Fibroblast of lung (primary cell): ENCODE data around the gene C10orf62. TPM values are rescaled to one million over a fixed set of nuclear protein-coding genes. Genes with fewer than 3 reads are reported as not detected.

Experiments used
- DNase-seq, 2 donors: peaks; one replicate each; pipeline versions ENCODE4 v3.0.0 to v3.0.0-alpha.2; 2010; ENCODE audit warnings: low read depth in 2 of 2
- H2AFZ ChIP-seq: 2 replicates; pipeline ENCODE4 v1.5.1; 2012; ENCODE audit warnings: low read length, control low read depth, inconsistent platforms
- H3K27ac ChIP-seq: 2 replicates; pipeline ENCODE4 v1.5.1; 2011; ENCODE audit warnings: low read length, control low read depth; ENCODE audit not compliant: insufficient read depth
- H3K27me3 ChIP-seq: 2 replicates; pipeline ENCODE4 v1.5.1; 2011; ENCODE audit warnings: mild to moderate bottlenecking, low read length; ENCODE audit not compliant: control insufficient read depth, insufficient read depth
- H3K36me3 ChIP-seq: 2 replicates; pipeline ENCODE4 v1.5.1; 2011; ENCODE audit warnings: low read length; ENCODE audit not compliant: control insufficient read depth, insufficient read depth
- H3K4me1 ChIP-seq: 2 replicates; pipeline ENCODE4 v1.5.1; 2011; ENCODE audit warnings: low read length; ENCODE audit not compliant: control insufficient read depth, insufficient read depth; ENCODE audit errors: extremely low read depth
- H3K4me2 ChIP-seq: 2 replicates; pipeline ENCODE4 v1.5.1; 2011; ENCODE audit warnings: low read length, control low read depth; ENCODE audit not compliant: insufficient read depth; ENCODE audit errors: extremely low read depth
- H3K4me3 ChIP-seq, 4 experiments: fragments of 200-600 bp in 1 of 4; sonication (generic) in 1 of 4; replicated peaks in 1 of 4; 2 replicates each; pipeline ENCODE4 v1.5.1; 2011 to 2016; ENCODE audit warnings: low read length in 4 of 4, low read depth in 3 of 4, mild to moderate bottlenecking in 3 of 4, control low read depth in 2 of 4, inconsistent platforms in 1 of 4, mixed read lengths in 1 of 4; ENCODE audit not compliant: insufficient read depth in 1 of 4; ENCODE audit errors: control extremely low read depth in 1 of 4
- H3K79me2 ChIP-seq: 2 replicates; pipeline ENCODE4 v1.5.1; 2012; ENCODE audit warnings: mild to moderate bottlenecking, low read length, inconsistent platforms; ENCODE audit not compliant: control insufficient read depth, insufficient read depth
- H3K9ac ChIP-seq: 2 replicates; pipeline ENCODE4 v1.5.1; 2011; ENCODE audit warnings: mild to moderate bottlenecking, low read length, control low read depth; ENCODE audit not compliant: insufficient read depth
- H3K9me3 ChIP-seq: 2 replicates; pipeline ENCODE4 v1.5.1; 2012; ENCODE audit warnings: low read depth, low read length; ENCODE audit not compliant: control insufficient read depth, insufficient read depth
- H4K20me1 ChIP-seq: 2 replicates; pipeline ENCODE4 v1.5.1; 2011; ENCODE audit warnings: low read length; ENCODE audit not compliant: control insufficient read depth, insufficient read depth; ENCODE audit errors: extremely low read depth
- CTCF ChIP-seq, 2 donors: IDR thresholded peaks in 1 of 2; conservative IDR thresholded peaks in 1 of 2; 1 replicate in 1 of 2; 2 replicates in 1 of 2; pipeline ENCODE4 v1.5.1; 2011 to 2012; ENCODE audit warnings: low read length in 2 of 2, control low read depth in 1 of 2, inconsistent platforms in 1 of 2, low read depth in 1 of 2, mild to moderate bottlenecking in 1 of 2
- EZH2 ChIP-seq: IDR thresholded peaks from 2 replicates; pipeline ENCODE4 v1.5.1; 2012; ENCODE audit warnings: low read length, control low read depth, mild to moderate bottlenecking; ENCODE audit errors: missing control alignments
- polyA plus RNA-seq, 2 donors: library from polyadenylated mRNA; depleted of rRNA in 1 of 2; stranded (reverse) in 1 of 2; unstranded in 1 of 2; fragments of >200 nt; gene quantifications; 2 replicates each; pipeline ENCODE4 v1.2.1, GENCODE V29; 2011 to 2012; ENCODE audit warnings: missing spikeins in 1 of 2
- total RNA-seq: library from RNA; depleted of rRNA; stranded (reverse); fragments of >200 nt; gene quantifications from 2 replicates; pipeline ENCODE4 v1.2.1, GENCODE V29; 2014

The C10orf62 gene
- total and polyA plus RNA-seq, 2 donors (not counting 1 experiment from before 2014, with no cell fraction given) = not detected

DNA sequence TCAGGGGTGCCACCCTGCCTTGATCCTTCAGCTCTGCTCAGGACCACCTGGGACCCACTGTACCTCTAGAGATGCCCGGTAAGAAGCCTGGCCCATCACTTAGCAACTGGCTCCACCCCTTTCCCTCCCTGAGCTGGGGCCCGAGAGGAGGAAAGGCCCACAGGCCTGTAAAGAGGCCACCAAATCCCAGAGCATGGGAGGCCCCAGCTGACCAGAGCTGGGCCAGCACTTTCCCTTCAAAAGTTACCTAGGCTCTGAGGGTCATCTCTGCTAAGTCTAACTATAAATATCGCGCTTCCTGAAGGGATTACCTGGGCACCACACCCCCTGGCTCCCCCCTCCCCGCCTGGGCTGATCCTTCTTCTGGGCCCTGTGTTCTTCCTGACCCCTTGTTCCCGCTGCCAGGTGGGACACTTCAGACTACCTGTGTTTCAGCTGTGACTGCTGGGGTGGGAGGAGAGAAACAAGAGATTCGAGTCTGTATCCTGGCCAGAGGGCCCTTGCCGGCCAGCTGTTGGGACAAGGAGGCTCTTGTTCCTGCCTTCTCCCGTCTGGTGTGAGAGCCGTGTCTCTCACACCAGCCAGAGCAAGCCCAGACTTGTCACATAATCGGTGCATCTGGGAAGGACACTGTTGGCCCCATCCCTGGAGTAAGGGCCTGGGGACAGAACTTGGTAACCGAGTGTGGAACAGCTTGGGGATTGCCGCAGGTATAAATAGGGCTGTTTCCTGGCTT lies 39.8 kb upstream of the C10orf62 start:
- H3K4me2 ChIP-seq = no peak overlapping the region
- no peaks in the 10 kb centered on the region for H3K36me3 ChIP-seq
- H3K4me3 ChIP-seq = no peak overlapping the region
- no peaks in the 10 kb centered on the region for H4K20me1 ChIP-seq
- H3K9me3 ChIP-seq = no peaks in the 10 kb centered on the region
- no peaks in the 10 kb centered on the region for H3K27me3 ChIP-seq
- H3K9ac ChIP-seq = no peak overlapping the region
- no peak for TF ChIP-seq CTCF (conservative IDR thresholded peaks at IDR 0.05 in 1 of 2, IDR thresholded peaks at IDR 0.05 in 1 of 2; ENCODE audit: low read depth in 1 of 2, low read length in 2 of 2)
- TF ChIP-seq EZH2 = no peak
- peaks cover under 1% of the 10 kb centered on the region for H3K79me2 ChIP-seq
- no peak overlapping the region for H2AFZ ChIP-seq
- H3K27ac ChIP-seq = no peak overlapping the region
- DNase-seq = no peak
- H3K4me1 ChIP-seq = peaks cover 6% of the 10 kb centered on the region

DNA sequence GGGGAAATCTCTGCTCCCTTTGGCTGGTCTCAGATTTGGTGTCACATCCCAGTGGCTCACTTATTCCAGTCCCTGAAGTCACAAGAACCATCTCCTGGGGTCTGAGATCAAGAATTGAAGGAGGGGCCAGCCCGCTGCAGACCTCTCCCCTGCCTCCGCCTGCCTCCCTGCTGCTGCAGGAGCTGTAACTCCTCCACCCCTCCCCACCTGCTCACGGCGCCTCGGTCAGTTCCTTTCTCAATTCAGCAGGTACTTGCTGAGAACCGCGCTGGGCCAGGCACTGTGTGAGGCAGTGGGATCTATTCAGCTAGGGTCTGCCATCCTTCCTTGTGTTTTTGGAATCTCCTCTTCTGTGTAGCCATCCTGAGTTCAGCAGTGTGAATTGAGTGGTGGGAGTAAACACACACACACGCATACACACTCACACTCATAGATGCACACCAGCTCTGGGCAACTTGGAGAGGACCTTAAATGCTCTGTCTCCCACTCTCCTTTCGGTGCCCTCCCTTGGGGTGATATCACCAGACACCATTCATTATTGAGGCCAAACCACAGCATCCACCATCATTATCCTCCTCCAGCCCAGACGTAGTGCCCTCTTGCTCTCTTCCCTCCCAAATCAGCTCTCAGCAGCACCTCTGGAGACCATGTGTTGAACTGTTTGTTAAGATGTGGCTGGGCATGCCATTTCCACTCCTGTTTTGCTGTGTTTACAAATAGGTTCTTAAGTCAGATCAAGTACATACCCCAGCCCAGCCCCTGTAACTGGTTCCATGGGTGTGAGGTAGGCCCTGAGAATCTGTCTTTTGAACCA lies 39.0 kb upstream of the C10orf62 start:
- no peaks in the 10 kb centered on the region for H4K20me1 ChIP-seq
- TF ChIP-seq EZH2 = no peak
- no peak for TF ChIP-seq CTCF (conservative IDR thresholded peaks at IDR 0.05 in 1 of 2, IDR thresholded peaks at IDR 0.05 in 1 of 2; ENCODE audit: low read depth in 1 of 2, low read length in 2 of 2)
- no peaks in the 10 kb centered on the region for H3K36me3 ChIP-seq
- no peaks in the 10 kb centered on the region for H3K9me3 ChIP-seq
- DNase-seq = no peak
- H2AFZ ChIP-seq = no peak overlapping the region
- H3K79me2 ChIP-seq = no peaks in the 10 kb centered on the region
- H3K27ac ChIP-seq = no peak overlapping the region
- peaks cover 6% of the 10 kb centered on the region for H3K4me1 ChIP-seq
- no peak overlapping the region for H3K4me2 ChIP-seq
- no peak overlapping the region for H3K9ac ChIP-seq
- no peaks in the 10 kb centered on the region for H3K27me3 ChIP-seq
- no peak overlapping the region for H3K4me3 ChIP-seq

DNA sequence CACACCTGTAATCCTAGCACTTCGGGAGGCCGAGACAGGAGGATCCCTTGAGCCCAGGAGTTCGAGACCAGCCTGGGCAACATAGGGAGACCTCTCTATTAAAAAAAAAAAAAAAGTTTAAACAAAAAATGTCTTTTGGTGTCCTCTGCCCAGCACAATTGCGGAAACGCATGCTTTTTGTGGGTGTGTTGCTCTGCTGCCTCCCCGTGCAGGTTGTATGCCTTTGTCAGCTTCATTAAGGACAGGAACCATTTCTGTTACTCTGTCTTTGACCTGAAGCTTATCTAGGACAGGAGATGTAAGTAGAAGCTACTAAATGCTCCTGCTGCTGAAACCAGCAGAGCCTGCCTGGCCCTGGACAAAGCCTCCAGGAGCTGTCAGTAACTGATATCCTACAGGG lies 38.2 kb upstream of the C10orf62 start:
- no peaks in the 10 kb centered on the region for H3K9me3 ChIP-seq
- H2AFZ ChIP-seq = no peak overlapping the region
- H3K79me2 ChIP-seq = no peaks in the 10 kb centered on the region
- TF ChIP-seq CTCF (conservative IDR thresholded peaks at IDR 0.05 in 1 of 2, IDR thresholded peaks at IDR 0.05 in 1 of 2; ENCODE audit: low read depth in 1 of 2, low read length in 2 of 2) = no peak
- no peak overlapping the region for H3K27ac ChIP-seq
- H3K4me3 ChIP-seq = no peak overlapping the region
- no peaks in the 10 kb centered on the region for H4K20me1 ChIP-seq
- no peak overlapping the region for H3K4me2 ChIP-seq
- no peak overlapping the region for H3K9ac ChIP-seq
- peaks cover 6% of the 10 kb centered on the region for H3K4me1 ChIP-seq
- no peaks in the 10 kb centered on the region for H3K36me3 ChIP-seq
- DNase-seq = no peak
- H3K27me3 ChIP-seq = no peaks in the 10 kb centered on the region
